H1 (cell line): Measurements from ENCODE around the gene PREB. TPM values are rescaled to one million over a fixed set of nuclear protein-coding genes. Genes with fewer than 3 reads are reported as not detected.

Source experiments
- CTCF ChIA-PET: fragments of 300-600 bp; sonication (Branson Sonifier 250); formaldehyde crosslinking; loops from one replicate; lab custom pipeline; 2021; ENCODE audit not compliant: partially characterized antibody; lab: Charles Lee
- POLR2A ChIA-PET: fragments of 300-600 bp; sonication (Branson Sonifier 250); formaldehyde crosslinking; loops from one replicate; lab custom pipeline; 2021; ENCODE audit warnings: inconsistent platforms; ENCODE audit not compliant: partially characterized antibody; lab: Charles Lee
- DNase-seq, 2 experiments: peaks; one replicate each; pipeline versions ENCODE4 v3.0.0 to v3.0.0-alpha.2; 2010 to 2022; ENCODE audit warnings: low spot score in 2 of 2, low read depth in 1 of 2, mixed read lengths in 1 of 2
- FAIRE-seq: peaks from 2 replicates; lab custom pipeline; 2011; peaks lifted over from hg19 to GRCh38; lab: Jason Lieb, UNC
- H2AFZ ChIP-seq: 2 replicates; pipeline ENCODE4 v1.8.1; 2012; ENCODE audit warnings: low read length, inconsistent platforms
- H2AK5ac ChIP-seq: 2 replicates; pipeline ENCODE4 v1.6.1; 2013; ENCODE audit warnings: low read depth, low read length
- H2BK120ac ChIP-seq: replicated peaks from 2 replicates; pipeline ENCODE3; 2013; ENCODE audit warnings: low read depth, low read length, inconsistent platforms
- H2BK12ac ChIP-seq: 2 replicates; pipeline ENCODE4 v1.6.1; 2013; ENCODE audit warnings: low read depth, low read length
- H2BK15ac ChIP-seq: 2 replicates; pipeline ENCODE4 v1.6.1; 2013; ENCODE audit warnings: low read length
- H2BK20ac ChIP-seq: 2 replicates; pipeline ENCODE4 v1.6.1; 2013; ENCODE audit warnings: low read length
- H2BK5ac ChIP-seq: 2 replicates; pipeline ENCODE4 v1.6.1; 2013; ENCODE audit warnings: low read depth, low read length
- H3K14ac ChIP-seq: 2 replicates; pipeline ENCODE4 v1.6.1; 2013; ENCODE audit warnings: inconsistent platforms; ENCODE audit not compliant: insufficient read length
- H3K18ac ChIP-seq: 2 replicates; pipeline ENCODE4 v1.6.1; 2013; ENCODE audit warnings: low read length; ENCODE audit errors: extremely low read depth
- H3K23ac ChIP-seq: 2 replicates; pipeline ENCODE4 v1.6.1; 2013; ENCODE audit warnings: inconsistent platforms; ENCODE audit not compliant: insufficient read length
- H3K23me2 ChIP-seq: 2 replicates; pipeline ENCODE4 v1.6.1; 2013; ENCODE audit warnings: low read depth, low read length
- H3K27ac ChIP-seq: 2 replicates; pipeline ENCODE4 v1.6.1; 2011; ENCODE audit warnings: low read depth, low read length, inconsistent platforms
- H3K27me3 ChIP-seq, 4 experiments: replicated peaks in 1 of 4; 1 replicate in 1 of 4; 2 replicates in 3 of 4; pipeline versions ENCODE4 v1.6.1 to v1.8.1; 2011 to 2013; ENCODE audit warnings: low read length in 3 of 4, mild to moderate bottlenecking in 3 of 4, inconsistent platforms in 2 of 4, mixed read lengths in 2 of 4, moderate library complexity in 1 of 4; ENCODE audit not compliant: control insufficient read depth in 3 of 4, insufficient read depth in 3 of 4; ENCODE audit errors: extremely low read depth in 1 of 4
- H3K36me3 ChIP-seq, 4 experiments: 2 replicates each; pipeline versions ENCODE4 v1.6.1 to v1.8.1; 2011 to 2013; ENCODE audit warnings: mild to moderate bottlenecking in 4 of 4, low read length in 3 of 4, moderate library complexity in 2 of 4, control low read depth in 1 of 4, inconsistent platforms in 1 of 4; ENCODE audit not compliant: insufficient read depth in 4 of 4, control insufficient read depth in 2 of 4
- H3K4ac ChIP-seq: replicated peaks from 2 replicates; pipeline ENCODE3; 2013; ENCODE audit warnings: low read length, low read depth, mixed read lengths, inconsistent platforms; ENCODE audit not compliant: insufficient read length
- H3K4me1 ChIP-seq, 4 experiments: replicated peaks in 1 of 4; 1 replicate in 1 of 4; 2 replicates in 3 of 4; pipeline versions ENCODE4 v1.6.1 to v1.8.1; 2011 to 2013; ENCODE audit warnings: low read length in 3 of 4, inconsistent platforms in 2 of 4, mixed read lengths in 1 of 4; ENCODE audit not compliant: insufficient read depth in 4 of 4, control insufficient read depth in 3 of 4
- H3K4me2 ChIP-seq, 2 experiments: 2 replicates each; pipeline versions ENCODE4 v1.6.1 to v1.8.1; 2011 to 2013; ENCODE audit warnings: low read depth in 2 of 2, low read length in 2 of 2, control low read depth in 1 of 2, inconsistent platforms in 1 of 2, mild to moderate bottlenecking in 1 of 2; ENCODE audit not compliant: insufficient read depth in 1 of 2
- H3K4me3 ChIP-seq, 4 experiments: fragments of 200-600, 300-600 bp in 1 of 4; sonication (generic), shearing (Covaris generic), sonication (Bioruptor Twin) in 1 of 4; 2 replicates each; pipeline versions ENCODE4 v1.5.1 to v1.8.1; 2011 to 2016; ENCODE audit warnings: low read length in 4 of 4, low read depth in 3 of 4, control low read depth in 2 of 4, inconsistent platforms in 2 of 4, mild to moderate bottlenecking in 2 of 4, mixed read lengths in 1 of 4, moderate library complexity in 1 of 4; ENCODE audit not compliant: insufficient read depth in 2 of 4; ENCODE audit errors: extremely low read depth in 1 of 4
- H3K56ac ChIP-seq: replicated peaks from 2 replicates; pipeline ENCODE3; 2013; ENCODE audit warnings: low read depth, mild to moderate bottlenecking, mixed read lengths, low read length, inconsistent platforms; ENCODE audit not compliant: insufficient read length
- H3K79me1 ChIP-seq: 2 replicates; pipeline ENCODE4 v1.6.1; 2013; ENCODE audit warnings: low read depth, low read length, control low read depth
- H3K79me2 ChIP-seq, 2 experiments: 2 replicates each; pipeline versions ENCODE4 v1.6.1 to v1.8.1; 2012 to 2013; ENCODE audit warnings: low read length in 2 of 2, mild to moderate bottlenecking in 2 of 2, inconsistent platforms in 1 of 2; ENCODE audit not compliant: insufficient read depth in 2 of 2, control insufficient read depth in 1 of 2
- H3K9ac ChIP-seq, 4 experiments: replicated peaks in 1 of 4; 1 replicate in 1 of 4; 2 replicates in 3 of 4; pipeline versions ENCODE4 v1.6.1 to v1.8.1; 2011 to 2013; ENCODE audit warnings: low read depth in 3 of 4, low read length in 3 of 4, control low read depth in 2 of 4, mild to moderate bottlenecking in 2 of 4, moderate library complexity in 2 of 4, inconsistent platforms in 1 of 4; ENCODE audit errors: extremely low read depth in 1 of 4
- H3K9me3 ChIP-seq, 2 experiments: 2 replicates each; pipeline versions ENCODE4 v1.6.1 to v1.8.1; 2012 to 2013; ENCODE audit warnings: mild to moderate bottlenecking in 2 of 2, moderate library complexity in 2 of 2, control low read depth in 1 of 2, inconsistent platforms in 1 of 2, low read depth in 1 of 2, low read length in 1 of 2, mixed read lengths in 1 of 2; ENCODE audit not compliant: insufficient read depth in 2 of 2
- H4K20me1 ChIP-seq, 2 experiments: replicated peaks in 1 of 2; 2 replicates each; pipeline versions ENCODE3 to v1.8.1; 2011 to 2013; ENCODE audit warnings: inconsistent platforms in 2 of 2, low read length in 2 of 2, mild to moderate bottlenecking in 1 of 2; ENCODE audit not compliant: insufficient read depth in 2 of 2, control insufficient read depth in 1 of 2
- H4K5ac ChIP-seq: 2 replicates; pipeline ENCODE4 v1.6.1; 2013; ENCODE audit warnings: low read length, low read depth, mixed read lengths, inconsistent platforms; ENCODE audit not compliant: insufficient read length
- H4K8ac ChIP-seq: 2 replicates; pipeline ENCODE4 v1.8.0; 2013; ENCODE audit warnings: mild to moderate bottlenecking, moderate library complexity, low read length, inconsistent platforms; ENCODE audit not compliant: insufficient read depth; ENCODE audit errors: extremely low read depth
- H4K91ac ChIP-seq: replicated peaks from 2 replicates; pipeline ENCODE3; 2013; ENCODE audit warnings: low read length, mixed read lengths, inconsistent platforms; ENCODE audit not compliant: insufficient read length
- ATF3 ChIP-seq: IDR thresholded peaks from 2 replicates; pipeline ENCODE4 v1.6.1; 2011; ENCODE audit warnings: low read depth, mild to moderate bottlenecking, low read length; ENCODE audit not compliant: insufficient read depth
- CBX5 ChIP-seq: fragments of 300-800, 300-1000 bp; sonication (generic); IDR thresholded peaks from 2 replicates; pipeline ENCODE4 v1.7.1; 2016; ENCODE audit warnings: antibody characterized with exemption, low read length, low read depth
- CBX8 ChIP-seq: fragments of 300-800, 300-1000 bp; sonication (generic); IDR thresholded peaks from 2 replicates; pipeline ENCODE4 v1.7.1; 2016; ENCODE audit warnings: low read depth, low read length, borderline replicate concordance
- CEBPB ChIP-seq: IDR thresholded peaks from 2 replicates; pipeline ENCODE4 v1.6.1; 2012; ENCODE audit warnings: low read depth, low read length
- E2F6 ChIP-seq: IDR thresholded peaks from 2 replicates; pipeline ENCODE4 v1.6.1; 2012; ENCODE audit warnings: inconsistent platforms
- JUN ChIP-seq: IDR thresholded peaks from 2 replicates; pipeline ENCODE4 v1.6.1; 2011; ENCODE audit warnings: low read depth, mild to moderate bottlenecking, improper control_type of control experiment, low read length
- KDM4A ChIP-seq: IDR thresholded peaks from one replicate; pipeline ENCODE4 v1.7.1; 2012; ENCODE audit warnings: low read depth, mild to moderate bottlenecking, moderate library complexity, low read length, inconsistent platforms; ENCODE audit not compliant: severe bottlenecking
- NANOG ChIP-seq: IDR thresholded peaks from 2 replicates; pipeline ENCODE4 v1.6.1; 2011; ENCODE audit warnings: low read length, low read depth, mild to moderate bottlenecking, inconsistent platforms; ENCODE audit not compliant: insufficient read depth, poor library complexity, severe bottlenecking
- PHF8 ChIP-seq: fragments of 200-600 bp; sonication (generic); conservative IDR thresholded peaks from 2 replicates; pipeline ENCODE4 v1.7.1; 2012; ENCODE audit warnings: low read depth, mild to moderate bottlenecking, inconsistent platforms, low read length, moderate library complexity
- RXRA ChIP-seq: IDR thresholded peaks from 2 replicates; pipeline ENCODE4 v1.6.1; 2011; ENCODE audit warnings: low read depth, mild to moderate bottlenecking, low read length, moderate library complexity; ENCODE audit not compliant: insufficient read depth
- SIN3A ChIP-seq, 2 experiments: IDR thresholded peaks in 1 of 2; conservative IDR thresholded peaks in 1 of 2; 2 replicates each; pipeline ENCODE4 v1.6.1; 2011 to 2012; ENCODE audit warnings: low read length in 2 of 2, improper control_type of control experiment in 1 of 2, low read depth in 1 of 2, mild to moderate bottlenecking in 1 of 2
- TCF12 ChIP-seq: IDR thresholded peaks from 2 replicates; pipeline ENCODE4 v1.6.1; 2011; ENCODE audit warnings: low read depth, mild to moderate bottlenecking, low read length
- WGBS, 2 experiments: shearing (Covaris generic) in 1 of 2; methylation state at CpG; one replicate each; pipeline versions ENCODE4 v1.1.6 to v1.1.7; 2013 to 2015; ENCODE audit warnings: low lambda C conversion rate in 2 of 2, mixed read lengths in 2 of 2, inconsistent platforms in 1 of 2, low coverage in 1 of 2, missing lambda C conversion rate in 1 of 2; ENCODE audit not compliant: insufficient replicate concordance in 2 of 2, insufficient coverage in 1 of 2, insufficient read length in 1 of 2; ENCODE audit errors: extremely low coverage in 1 of 2, missing lambda C conversion rate in 1 of 2; 5-methylcytosine and 5-hydroxymethylcytosine counted together
- polyA plus RNA-seq, 7 experiments: library from polyadenylated mRNA; depleted of rRNA in 3 of 7; stranded (reverse) in 5 of 7; unstranded in 2 of 7; fragments of >200 nt in 5 of 7; fragments of 200-250 nt in 2 of 7; gene quantifications; 1 replicate in 5 of 7; 2 replicates in 1 of 7; 4 replicates in 1 of 7; pipeline versions ENCODE4 v1.2.1 to v1.2.3, GENCODE V29; 2011 to 2013; ENCODE audit warnings: missing spikeins in 2 of 7, mixed read lengths in 2 of 7
- total RNA-seq: library from RNA; stranded (reverse); fragmentation: NEBNext Ultra II Directional; extraction: Animal tissue kit (Norgen Biotek cat#: 25700); gene quantifications from 2 replicates; pipeline ENCODE4 v1.2.1, GENCODE V29; 2021

PREB gene
- total and polyA plus RNA-seq, 2 of the 8 experiments (the other 6 are each of a cell fraction or from before 2014, with no cell fraction given): 54.1 to 72.2 TPM

- Histone ChIP-seq H2BK12ac (no peak overlapping the region), H3K14ac (no peak overlapping the region), H2BK120ac (no peak overlapping the region), H2AK5ac (no peak overlapping the region), H2BK15ac (no peak overlapping the region), H3K9me3 (no peaks in the 10 kb centered on the region), H2BK5ac (no peak overlapping the region), H3K4me1 (no peaks in the 10 kb centered on the region), H3K56ac (no peak overlapping the region), H3K18ac (no peak overlapping the region), H3K4me3 (no peak overlapping the region), H3K79me2 (no peaks in the 10 kb centered on the region), H3K4me2 (no peak overlapping the region), H4K8ac (no peak overlapping the region), H3K79me1 (no peaks in the 10 kb centered on the region), H3K9ac (no peak overlapping the region), H3K4ac (no peak overlapping the region), H3K23ac (no peak overlapping the region), H3K36me3 (no peaks in the 10 kb centered on the region), H2AFZ (no peak overlapping the region), H3K27ac (no peak overlapping the region), H2BK20ac (no peak overlapping the region), H4K91ac (no peak overlapping the region), H3K27me3 (no peaks in the 10 kb centered on the region; a peak in 1 of 7 replicates), H4K20me1 (no peaks in the 10 kb centered on the region), H4K5ac (no peak overlapping the region), H3K23me2 (no peaks in the 10 kb centered on the region)
- DNase-seq (no peak), FAIRE-seq (no peak)
- 93% methylated on average over 3 of the region's 3 CpGs; no CpG with 5 or more reads in 1 of the 2 experiments for WGBS, 2 experiments
- ChIA-PET CTCF (interaction anchor here (1.5 to 5.0 kb wide), 3 partner anchors 9 to 123 kb away, joined by 4 to 26 read pairs (median 4); no protein-coding TSS in a partner anchor), POLR2A (interaction anchor here (1.0 kb wide), 1 partner anchor 30 kb away, joined by 3 read pairs; the partner anchor contains the start of gene TCF23)
- TF ChIP-seq E2F6 (no peak), PHF8 (no peak), CBX8 (no peak), KDM4A (no peak), CEBPB (no peak), CBX5 (no peak), NANOG (no peak), SIN3A (conservative IDR thresholded peaks at IDR 0.05 in 1 of 2, IDR thresholded peaks at IDR 0.05 in 1 of 2; ENCODE audit: low read depth in 1 of 2, low read length in 2 of 2) (no peak), TCF12 (no peak), JUN (no peak), RXRA (no peak), ATF3 (no peak)
Observed at GRCh38 chr2:27178469-27178868, 44.0 kb upstream of the PREB start.
